NCI-H2107 (cell line): Measurements from ENCODE around the gene UQCR11.
A peak's percentile ranks its signal among the peaks of the same experiment; 100 is the strongest.

ENCODE experiments used
- DNase-seq: peaks from one replicate; lab custom pipeline; 2025; lab: John Stamatoyannopoulos, UW

Gene UQCR11

DNA sequence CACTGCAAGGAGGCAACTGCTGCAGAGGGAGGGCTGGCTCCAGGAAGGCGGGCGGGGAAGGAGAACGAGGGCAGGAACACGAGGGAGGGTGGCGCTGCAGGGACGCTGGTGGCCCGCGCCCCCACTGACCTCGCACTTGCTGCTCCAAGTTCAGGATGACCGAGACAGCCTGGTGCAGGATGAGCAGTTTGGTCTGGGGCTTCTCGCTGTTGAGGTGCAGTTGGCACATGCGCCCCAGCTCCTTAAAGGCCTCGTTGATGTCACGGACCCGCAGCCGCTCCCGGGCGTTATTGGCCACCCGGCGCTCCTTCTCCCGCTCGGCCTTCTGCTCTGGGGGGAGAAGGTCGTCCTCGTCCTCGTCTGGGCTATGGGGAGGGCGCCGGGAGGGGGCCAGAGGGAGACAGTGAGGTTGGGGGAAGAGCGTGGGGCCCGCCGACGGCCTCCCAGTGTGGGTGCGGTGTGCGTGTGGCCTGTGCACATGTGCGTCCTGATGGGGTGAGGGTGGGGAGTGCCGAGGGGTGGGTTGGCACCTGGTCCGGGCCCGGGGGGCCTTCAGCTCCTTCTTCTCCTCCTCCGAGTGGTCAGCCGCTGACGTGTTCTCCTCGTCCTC is 10.0 kb upstream of the UQCR11 start:
- no peak for DNase-seq

DNA sequence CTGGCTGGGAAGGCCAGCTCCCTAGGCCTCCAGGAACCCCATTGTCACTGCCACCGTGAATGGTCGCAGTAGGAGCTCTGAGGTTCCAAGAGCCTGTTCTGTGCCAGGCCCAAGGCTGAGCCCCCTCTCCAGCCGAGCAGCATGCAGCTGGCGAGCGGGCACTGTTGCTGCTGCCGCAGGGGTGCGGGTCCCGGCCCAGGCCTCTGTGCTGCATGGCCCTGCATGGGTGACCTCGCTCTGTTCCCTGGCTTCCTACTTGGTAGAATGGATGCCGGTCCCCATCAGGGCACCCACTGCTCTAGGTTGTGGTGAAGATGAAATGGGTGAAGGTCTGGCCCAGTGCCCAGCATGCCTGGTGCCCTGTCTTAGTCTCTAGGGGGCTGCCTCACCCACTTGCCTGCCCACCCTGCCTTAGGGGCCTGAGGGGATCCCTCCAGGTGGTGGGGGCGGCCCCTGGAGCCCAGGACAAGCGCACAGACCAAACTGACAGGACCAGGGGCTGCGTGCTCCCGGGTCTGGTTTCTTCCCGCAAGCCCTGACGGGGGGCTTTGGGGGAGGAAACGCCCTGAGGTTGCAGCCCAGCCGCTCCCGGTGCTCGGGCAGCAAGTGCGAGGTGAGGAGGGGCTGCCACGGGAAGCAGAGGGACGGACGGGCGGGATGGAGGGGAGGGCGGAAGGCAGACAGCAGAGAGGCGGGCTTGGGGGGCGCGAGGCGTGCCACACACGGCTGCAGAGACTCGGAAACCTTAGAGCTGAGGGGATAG is 8.7 kb upstream of the UQCR11 start:
- DNase-seq, result no peak

DNA sequence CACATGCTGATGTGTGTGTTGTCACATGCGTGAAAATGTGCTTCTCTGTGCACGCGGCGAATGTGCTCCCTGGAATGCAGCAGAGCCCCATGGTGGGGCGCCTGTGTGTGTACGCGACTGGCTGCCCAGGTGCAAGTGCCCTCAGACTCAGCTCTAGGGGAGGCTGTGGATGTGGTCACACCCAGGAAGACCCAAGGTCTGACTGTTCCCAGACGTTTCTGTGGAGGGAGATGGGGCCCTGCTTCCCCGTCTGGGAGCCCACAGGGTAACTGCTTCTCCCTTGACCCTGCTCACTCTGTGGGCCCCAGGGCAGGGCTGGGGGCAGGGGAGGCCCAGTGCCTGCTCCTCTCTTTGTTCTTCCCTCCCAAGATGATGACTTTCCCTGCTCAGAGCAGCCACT is 7.9 kb upstream of the UQCR11 start:
- DNase-seq, result no peak

DNA sequence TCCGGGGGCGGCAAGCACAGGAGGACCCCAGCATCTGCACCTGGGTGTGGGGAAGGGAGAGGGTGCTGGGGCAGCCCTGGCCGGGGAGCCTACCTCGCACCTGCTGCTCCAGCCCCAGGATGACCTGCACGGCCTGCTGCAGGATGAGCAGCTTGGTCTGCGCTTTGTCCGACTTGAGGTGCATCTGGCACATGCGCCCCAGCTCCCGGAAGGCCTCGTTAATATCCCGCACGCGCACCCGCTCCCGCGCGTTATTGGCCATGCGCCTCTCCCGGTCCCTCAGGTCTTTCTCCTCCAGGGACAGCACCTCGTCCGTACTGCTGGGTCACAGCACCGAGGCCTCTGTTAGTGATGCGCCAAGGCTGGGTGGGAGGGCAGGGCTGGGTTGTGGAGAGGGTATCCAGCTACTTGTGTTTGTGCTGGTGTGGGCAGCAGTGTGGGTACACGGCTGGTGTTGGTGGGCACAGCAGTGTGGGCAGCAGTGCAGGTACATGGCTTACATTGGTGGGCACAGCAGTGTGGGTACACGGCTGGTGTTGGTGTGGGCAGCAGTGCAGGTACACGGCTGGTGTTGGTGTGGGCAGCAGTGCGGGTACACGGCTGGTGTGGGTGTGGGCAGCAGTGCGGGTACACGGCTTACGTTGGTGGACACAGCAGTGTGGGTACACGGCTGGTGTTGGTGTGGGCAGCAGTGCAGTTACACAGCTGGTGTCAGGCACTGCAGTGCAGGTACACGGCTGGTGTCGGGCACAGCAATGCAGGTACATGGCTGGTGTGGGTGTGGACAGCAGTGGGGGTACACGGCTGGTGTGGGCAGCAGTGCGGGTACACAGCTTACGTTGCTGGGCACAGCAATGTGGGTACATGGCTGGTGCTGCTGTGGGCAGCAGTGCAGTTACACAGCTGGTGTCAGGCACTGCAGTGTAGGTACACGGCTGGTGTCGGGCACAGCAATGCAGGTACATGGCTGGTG is 7.1 kb upstream of the UQCR11 start:
- no peak for DNase-seq

DNA sequence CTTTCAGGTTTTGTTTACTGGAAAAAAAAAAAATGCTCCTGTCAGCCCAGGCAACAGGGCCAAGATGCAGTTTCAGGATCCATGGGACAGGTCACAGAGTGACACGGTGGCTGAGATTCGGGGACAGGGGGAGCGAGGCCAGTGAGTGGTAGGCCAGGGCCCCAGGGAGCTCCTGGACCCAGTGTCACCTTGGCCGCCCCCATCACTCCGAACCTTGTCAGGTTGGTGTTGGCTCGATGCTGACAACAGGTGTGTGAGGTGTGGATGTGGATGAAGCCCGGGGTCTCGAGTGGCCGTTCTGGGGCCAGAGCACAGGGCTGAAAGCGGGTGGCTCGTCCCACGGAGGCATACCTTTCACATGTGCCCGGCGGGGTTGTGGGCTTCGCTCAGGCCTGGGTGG is 6.1 kb upstream of the UQCR11 start:
- no peak for DNase-seq

DNA sequence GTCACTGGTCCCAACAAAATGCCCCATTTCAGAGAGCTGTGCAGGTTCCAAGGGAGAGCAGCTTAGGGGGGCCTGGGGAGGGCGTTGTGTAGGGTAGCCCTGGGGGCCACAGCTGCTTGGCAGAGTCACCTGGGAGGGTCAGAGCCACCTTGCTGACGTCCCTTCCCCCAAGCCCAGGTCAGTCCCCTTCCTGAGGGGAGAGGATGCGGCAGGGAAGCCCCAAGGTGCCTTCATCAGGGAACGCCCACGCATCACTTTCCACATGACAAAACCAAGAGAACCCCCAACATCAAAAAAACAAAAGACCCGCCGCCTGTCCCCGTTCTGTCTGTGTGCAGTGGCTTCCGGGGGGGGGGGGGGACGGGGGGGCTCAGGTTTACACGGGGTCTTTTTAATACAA is 5.3 kb upstream of the UQCR11 start:
- DNase-seq, result no peak

DNA sequence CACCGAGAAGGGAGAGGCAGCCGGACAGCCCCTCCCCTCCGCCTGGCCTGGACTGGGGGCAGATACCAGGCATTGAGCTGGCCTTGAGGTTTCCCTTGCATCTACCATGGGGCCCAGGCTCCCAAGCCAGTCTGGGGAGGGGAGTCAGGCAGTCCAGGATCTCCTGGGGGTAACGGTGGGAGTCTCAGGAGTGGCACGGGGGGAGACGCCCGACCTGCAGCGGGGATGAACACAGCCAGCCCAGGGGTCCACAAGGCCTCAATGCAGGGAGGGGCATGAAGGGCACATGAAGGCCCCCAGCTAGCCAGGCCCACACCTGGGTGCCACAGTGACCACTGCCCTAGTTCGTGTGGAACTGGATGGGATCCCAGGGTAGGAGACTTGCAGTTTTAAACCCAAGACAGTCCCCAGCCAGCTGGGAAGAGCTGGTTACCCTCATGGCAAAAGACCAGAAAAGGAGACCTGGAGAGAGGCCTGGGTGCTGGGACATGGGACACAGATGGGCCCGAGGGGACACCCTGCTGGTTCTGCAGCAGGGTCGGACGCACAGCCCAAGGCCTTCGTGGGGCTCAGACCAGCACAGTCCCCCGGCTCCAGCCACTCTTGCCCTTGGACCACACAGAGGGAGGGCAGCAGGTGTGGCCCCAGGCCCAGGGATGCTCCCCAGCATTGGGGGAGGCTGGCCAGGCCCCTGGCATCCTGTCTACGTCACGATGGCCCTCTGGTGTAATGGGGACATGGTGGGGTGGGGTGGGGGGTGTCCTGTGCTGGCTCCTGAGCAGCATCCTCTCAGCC is 4.6 kb upstream of the UQCR11 start:
- DNase-seq, result no peak

DNA sequence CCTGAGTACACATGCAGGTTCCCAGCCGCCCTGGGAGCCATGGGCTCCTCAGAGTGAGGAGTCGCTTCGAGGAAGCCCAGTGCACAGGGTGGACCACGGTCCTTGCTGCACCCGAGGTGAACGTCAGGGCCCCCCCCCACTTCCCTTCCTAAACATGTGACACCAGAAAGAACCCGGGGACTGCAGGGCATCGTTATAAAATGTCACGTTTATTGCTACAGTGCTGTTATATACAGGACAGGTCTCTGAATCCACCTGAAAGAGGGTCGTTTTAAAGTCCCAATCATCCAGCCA is 3.8 kb upstream of the UQCR11 start:
- no peak for DNase-seq

DNA sequence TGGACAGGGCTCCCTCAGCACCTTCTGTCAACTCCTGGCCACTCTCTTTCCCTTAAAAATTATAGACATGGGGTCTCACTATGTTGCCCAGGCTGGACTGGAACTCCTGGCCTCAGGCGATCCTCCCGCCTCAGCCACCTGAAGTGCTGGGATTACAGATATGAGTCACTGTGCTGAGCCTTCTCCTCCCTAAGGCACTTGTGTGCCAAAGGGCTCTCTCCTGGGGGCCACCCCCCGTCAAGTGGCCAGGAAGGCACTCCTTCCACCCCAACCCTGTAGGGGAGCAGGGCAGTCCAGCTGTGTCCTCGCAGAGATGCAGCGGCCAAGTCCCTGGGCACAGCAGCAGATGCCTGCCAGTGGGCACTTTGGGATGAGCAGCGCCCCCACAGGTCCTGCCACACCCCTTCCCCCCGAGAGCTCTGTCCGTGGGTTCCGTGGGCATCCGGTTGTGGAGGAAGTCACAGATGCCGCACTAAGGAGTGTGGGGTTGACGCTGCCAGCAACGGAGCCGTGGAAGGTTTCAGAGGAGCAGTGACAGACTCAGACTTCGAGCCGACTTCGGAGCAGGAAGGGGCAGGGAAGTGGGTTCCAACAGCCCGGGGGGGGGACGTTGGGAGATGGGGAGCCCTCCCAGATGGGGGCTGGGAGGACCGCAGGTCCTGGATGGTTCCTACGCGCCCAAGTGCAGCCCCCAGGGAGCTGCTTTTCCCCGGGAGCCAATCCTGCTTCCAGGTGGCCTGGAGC is 3.3 kb upstream of the UQCR11 start:
- DNase-seq, result no peak

DNA sequence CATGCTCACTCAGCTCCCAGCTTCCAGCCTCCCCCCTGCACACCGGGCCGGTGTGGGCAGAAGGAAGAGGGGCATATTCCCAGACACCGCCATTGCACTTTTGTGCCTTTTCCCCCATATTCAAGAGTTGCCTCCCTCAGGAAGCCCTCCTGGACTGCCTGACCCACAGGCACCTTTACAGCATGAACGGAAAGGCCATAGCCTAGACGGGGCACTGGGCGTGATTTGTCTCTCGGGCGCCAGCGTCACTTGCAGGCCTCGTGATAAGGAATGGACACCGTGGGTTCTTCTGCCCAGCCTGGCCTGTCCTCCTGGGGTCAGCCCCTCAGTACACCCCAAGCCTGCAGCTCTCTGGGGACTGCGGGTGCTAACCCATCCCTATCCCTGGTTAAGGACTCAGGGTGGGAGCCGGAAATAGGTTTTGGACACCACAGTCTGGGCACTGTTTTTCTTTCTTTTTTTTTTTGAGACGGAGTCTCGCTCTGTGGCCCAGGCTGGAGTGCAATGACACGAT is 933 bp upstream of the UQCR11 start:
- DNase-seq, result no peak

DNA sequence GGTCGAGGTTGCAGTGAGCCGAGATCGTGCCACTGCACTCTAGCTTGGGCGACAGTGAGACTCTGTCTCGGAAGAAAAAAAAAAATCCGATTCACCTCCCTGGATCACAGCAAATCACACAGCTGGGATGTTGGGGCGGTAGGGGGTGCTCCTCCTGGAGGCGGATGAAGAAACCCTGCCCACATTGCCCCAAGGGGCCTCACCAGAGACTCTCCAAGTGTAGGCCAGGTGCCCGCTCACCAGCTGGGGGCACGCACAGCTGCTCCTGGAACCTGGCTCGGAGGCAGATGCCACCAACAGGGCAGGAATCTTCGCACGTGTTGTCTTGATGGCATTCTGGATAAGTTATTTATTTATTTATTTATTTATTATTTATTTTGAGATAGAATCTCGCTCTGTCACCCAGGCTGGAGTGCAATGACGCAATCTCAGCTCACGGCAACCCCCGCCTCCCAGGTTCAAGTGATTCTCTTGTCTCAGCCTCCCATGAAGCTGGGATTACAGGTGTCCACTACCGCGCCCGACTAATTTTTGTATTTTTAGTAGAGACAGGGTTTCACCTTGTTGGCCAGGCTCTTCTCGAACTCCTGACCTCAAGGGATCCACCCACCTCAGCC is 3.1 kb downstream of the UQCR11 start:
- no peak for DNase-seq

DNA sequence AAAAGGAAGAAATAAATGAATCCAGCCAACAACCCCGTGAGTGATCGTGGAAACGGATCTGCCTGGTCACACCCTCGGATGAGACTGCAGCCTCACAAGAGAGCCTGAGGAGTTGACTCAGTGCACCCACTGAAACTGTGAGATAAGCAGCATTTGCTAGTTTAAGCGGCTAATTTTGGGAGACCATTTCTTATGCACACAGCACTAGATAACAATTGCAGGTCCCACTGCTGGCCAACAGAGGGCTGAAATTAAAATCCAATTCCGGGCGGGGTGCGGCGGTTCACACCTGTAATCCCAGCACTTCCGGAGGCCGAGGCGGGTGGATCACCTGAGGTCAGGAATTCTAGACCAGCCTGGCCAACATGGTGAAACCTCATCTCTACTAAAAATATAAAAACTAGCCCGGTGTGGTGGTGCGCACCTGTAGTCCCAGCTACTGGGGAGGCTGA is 3.6 kb downstream of the UQCR11 start:
- no peak for DNase-seq

DNA sequence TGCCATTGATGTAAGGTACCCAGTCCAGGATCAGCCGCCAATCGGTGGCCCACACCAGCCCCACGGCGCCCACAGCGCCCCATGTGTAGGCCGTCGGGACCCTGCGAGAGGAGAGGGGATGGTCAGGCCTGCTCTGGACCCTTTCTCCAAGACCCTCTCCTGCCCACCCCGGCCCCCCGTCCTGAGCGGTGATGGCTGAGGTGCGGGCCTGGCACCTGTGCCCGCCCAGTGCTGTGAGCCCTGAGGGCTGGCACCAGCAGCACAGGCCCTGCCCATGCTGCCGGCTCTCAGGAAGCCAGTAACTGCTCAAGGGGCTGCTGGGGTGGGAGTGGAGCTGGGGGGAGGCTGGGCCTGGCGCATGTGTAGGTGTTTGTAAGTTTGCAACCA is 5.8 kb downstream of the UQCR11 start:
- DNase-seq, result no peak

DNA sequence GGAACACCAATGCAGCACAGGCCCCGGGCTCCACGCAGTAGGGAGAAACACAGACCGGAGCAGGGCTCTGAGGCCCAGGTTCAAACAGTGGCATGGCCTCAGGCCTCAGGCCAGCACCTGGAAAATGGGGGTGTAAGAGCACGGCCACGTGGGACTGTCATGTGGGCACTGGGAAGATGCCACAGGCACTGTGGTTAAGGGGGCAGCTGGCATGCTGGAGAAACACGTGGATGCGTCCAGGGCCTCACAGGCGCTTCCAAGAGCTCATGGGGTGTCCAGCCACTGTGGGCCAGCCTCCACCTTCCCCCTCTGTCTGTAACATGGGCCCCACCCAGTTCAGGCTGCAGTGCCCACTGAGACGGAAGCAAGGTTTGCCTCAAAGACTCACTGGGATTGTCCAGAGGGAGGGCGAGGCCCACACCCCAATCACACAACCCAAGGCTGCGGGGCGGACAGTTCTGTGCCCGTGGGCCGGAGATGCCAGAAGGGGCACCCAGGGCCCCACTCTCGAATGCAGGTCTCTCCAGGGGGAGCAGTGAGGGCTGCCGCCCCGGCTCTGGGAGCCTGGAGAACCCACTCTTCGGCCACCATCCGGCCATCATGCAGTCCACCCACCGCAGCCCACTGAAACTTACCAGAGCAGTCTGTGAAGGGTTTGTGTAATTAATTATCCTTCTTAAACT is 6.3 kb downstream of the UQCR11 start:
- no peak for DNase-seq

DNA sequence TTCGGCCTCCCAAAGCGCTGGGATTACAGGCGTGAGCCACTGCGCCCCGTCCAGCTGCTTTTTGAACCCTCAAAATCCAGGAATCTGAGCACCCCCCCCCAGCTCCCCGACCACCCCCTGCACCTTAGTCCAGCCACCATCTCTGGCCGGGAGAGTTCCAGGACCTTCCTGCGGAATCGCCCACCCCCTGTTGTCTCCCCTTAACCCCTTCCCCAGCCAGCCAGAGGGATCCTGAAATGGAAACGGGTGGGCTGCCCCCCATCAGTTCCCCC is 11.8 kb downstream of the UQCR11 start:
- DNase-seq, result no peak

DNA sequence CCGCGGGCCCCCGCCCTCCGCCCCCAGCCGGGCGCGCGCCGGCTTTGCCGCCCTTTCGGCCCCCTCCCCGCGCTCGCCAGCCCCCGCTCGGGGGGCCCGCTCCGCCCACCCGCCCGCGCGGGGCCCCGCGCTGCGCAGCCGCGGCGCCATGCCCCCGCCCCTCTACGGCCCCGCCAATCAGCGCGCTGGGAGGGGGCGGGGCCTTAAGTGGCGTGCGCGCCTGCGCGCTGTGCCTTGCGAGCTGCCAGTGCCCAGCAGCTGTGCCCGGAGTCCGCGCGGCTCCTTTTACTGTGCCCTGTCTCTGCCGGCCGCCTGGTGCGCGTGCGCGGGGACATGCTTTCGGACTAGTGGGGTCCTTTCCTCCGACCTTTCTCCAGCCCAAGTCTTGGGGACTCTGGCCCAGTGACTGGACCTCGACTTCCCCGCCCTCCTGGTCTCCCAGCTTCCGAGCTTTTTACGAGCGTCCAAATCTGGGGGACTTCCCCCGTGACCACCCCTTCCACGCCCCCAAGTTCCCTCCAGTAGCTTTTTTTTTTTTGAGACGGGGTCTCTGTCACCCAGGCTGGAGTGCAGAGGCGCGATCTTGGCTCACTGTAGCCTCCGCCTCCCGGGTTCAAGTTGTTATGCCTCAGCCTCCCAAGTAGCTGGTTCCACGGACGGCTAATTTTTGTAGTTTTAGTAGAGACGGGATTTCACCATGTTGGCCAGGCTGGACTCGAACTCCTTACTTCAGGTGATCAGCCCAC is 12.3 kb downstream of the UQCR11 start, which contains the start of gene MBD3:
Gene MBD3 (minus strand): TSS at position 111 of the 746 bp plus-strand sequence. CDS start 234 bp downstream, outside the sequence.
- DNase-seq, result peak; percentile 93

DNA sequence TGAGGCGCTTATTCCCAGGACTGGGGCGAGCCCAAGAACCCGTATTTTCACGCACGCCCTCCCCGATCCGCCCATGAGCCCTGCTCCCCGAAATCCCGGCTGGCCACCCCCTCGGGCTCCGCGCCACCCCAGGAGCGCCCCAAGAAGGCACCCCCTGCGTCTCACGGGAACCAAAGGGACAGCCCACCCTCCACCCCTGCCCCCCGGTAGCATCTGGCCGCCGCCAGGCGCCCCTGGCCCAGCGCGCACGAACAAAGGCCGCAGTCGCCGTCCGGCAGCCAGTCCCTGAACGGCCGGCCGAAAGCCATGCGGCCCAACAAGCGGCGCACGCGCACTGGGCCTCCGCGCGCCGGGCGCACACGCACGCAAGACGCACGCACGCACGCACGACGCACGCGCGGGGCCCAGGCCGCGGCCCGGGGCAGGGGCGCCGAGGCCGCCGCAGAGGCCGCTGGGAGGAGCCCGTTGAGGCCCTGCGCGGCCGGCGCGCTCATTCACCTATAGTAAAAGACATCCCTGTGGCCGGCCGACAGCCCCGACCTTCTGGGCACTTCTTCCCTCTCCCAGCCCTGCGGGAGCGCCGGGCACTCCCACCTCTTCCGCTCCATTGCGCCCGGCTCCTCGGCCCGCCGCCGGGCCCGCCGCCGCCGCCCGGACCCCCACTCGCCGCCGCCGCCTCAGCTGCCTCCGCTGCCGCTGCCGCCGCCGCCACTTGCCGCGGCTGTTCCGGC is 13.1 kb downstream of the UQCR11 start:
- DNase-seq, result peak; percentile 48

DNA sequence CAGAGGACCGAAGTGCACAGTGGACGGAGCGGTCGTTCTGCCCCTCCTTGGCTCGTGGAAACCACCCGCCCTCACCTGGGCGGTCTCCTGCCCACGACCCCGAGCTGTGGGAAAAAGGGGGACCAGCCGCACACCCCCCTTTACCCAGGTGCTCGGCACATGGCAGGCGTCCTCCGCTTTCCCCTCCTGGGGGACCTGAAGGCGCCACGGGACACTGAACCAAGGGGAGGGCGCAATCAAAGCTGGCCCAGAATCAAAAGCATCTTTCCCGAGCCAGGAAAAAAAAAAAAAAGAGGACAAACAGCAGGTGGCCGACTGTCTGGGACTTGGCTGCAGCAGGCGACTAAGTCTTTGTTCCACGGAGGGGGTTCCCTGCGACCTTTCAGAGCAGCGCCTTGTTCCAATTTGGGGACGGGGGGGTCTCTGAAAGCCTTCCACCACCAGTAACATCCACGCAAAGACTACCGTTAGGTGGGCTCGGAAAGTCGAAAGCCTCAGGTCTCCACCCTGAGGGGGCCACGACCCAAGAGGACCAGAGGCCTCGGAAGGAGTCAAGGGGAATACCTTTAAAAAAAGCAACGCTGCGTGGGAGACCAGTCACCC is 13.7 kb downstream of the UQCR11 start:
- no peak for DNase-seq
